ENCODE measurements around the gene PHLDA3.
A peak's percentile ranks its signal among the peaks of the same experiment; 100 is the strongest.

PHLDA3 gene

GRCh38 chr1:201459052-201459451, 9.9 kb downstream of the PHLDA3 start:
- no peak for DNase-seq (ENCODE audit: low read depth)
- TF ChIP-seq CTCF (IDR thresholded peaks at IDR 0.05; ENCODE audit: control insufficient read depth, insufficient read depth, low read depth, low read length, missing control alignments), result no peak
- H3K4me3 ChIP-seq (ENCODE audit: control insufficient read depth, low read depth, low read length), result no peak overlapping the region

GRCh38 chr1:201457508-201457960, 11.5 kb downstream of the PHLDA3 start:
- no peak for DNase-seq (ENCODE audit: low read depth)
- no peak for TF ChIP-seq CTCF (IDR thresholded peaks at IDR 0.05; ENCODE audit: control insufficient read depth, insufficient read depth, low read depth, low read length, missing control alignments)
- no peak overlapping the region for H3K4me3 ChIP-seq (ENCODE audit: control insufficient read depth, low read depth, low read length)

GRCh38 chr1:201456499-201457309, 12.3 kb downstream of the PHLDA3 start:
- no peak for TF ChIP-seq CTCF (IDR thresholded peaks at IDR 0.05; ENCODE audit: control insufficient read depth, insufficient read depth, low read depth, low read length, missing control alignments)
- no peak overlapping the region for H3K4me3 ChIP-seq (ENCODE audit: control insufficient read depth, low read depth, low read length)
- peak; percentile 92 for DNase-seq (ENCODE audit: low read depth)

GRCh38 chr1:201455098-201455497, 13.9 kb downstream of the PHLDA3 start:
- DNase-seq (ENCODE audit: low read depth), result no peak
- TF ChIP-seq CTCF (IDR thresholded peaks at IDR 0.05; ENCODE audit: control insufficient read depth, insufficient read depth, low read depth, low read length, missing control alignments), result no peak
- H3K4me3 ChIP-seq (ENCODE audit: control insufficient read depth, low read depth, low read length), result no peak overlapping the region

- DNase-seq (ENCODE audit: low read depth), result no peak
- H3K4me3 ChIP-seq (ENCODE audit: control insufficient read depth, low read depth, low read length), result no peak overlapping the region
- TF ChIP-seq CTCF (IDR thresholded peaks at IDR 0.05; ENCODE audit: control insufficient read depth, insufficient read depth, low read depth, low read length, missing control alignments), result no peak
These were observed 14.4 kb downstream of the PHLDA3 start for GRCh38 chr1:201454608-201455007.

- DNase-seq (ENCODE audit: low read depth), result no peak
- TF ChIP-seq CTCF (IDR thresholded peaks at IDR 0.05; ENCODE audit: control insufficient read depth, insufficient read depth, low read depth, low read length, missing control alignments), result no peak
- H3K4me3 ChIP-seq (ENCODE audit: control insufficient read depth, low read depth, low read length), result no peak overlapping the region
These were observed 16.1 kb downstream of the PHLDA3 start for GRCh38 chr1:201452866-201453265.
